Endothelial cell of umbilical vein (primary cell): ENCODE results near the gene LILRA1. TPM values are rescaled to one million over a fixed set of nuclear protein-coding genes. Genes with fewer than 3 reads are reported as not detected.

Source experiments
- BruUV-seq: library from RNA; stranded (reverse); fragments of 400-500 nt; replicated peaks from 2 replicates; lab custom pipeline; 2021; lab: Mats Ljungman, UMichigan
- CTCF ChIA-PET: fragments of 300-600, 350-600 bp; sonication (Branson Sonifier 250); formaldehyde crosslinking; loops from one replicate; lab custom pipeline; 2021; ENCODE audit warnings: antibody characterized with exemption, inconsistent platforms; lab: Charles Lee
- POLR2A ChIA-PET: fragments of 300-600, 350-600 bp; sonication (Branson Sonifier 250); formaldehyde crosslinking; loops from one replicate; lab custom pipeline; 2021; ENCODE audit warnings: antibody characterized with exemption, inconsistent platforms; lab: Charles Lee
- DNase-seq: peaks from one replicate; pipeline ENCODE4 v3.0.0-alpha.2; 2011; ENCODE audit warnings: low read depth, low spot score
- FAIRE-seq: peaks from 2 replicates; lab custom pipeline; 2011; peaks lifted over from hg19 to GRCh38; lab: Jason Lieb, UNC
- H2AFZ ChIP-seq: 2 replicates; pipeline ENCODE4 v1.6.0; 2012; ENCODE audit warnings: low read depth, low read length, control low read depth, inconsistent platforms
- H3K27ac ChIP-seq: 2 replicates; pipeline ENCODE4 v1.5.1; 2011; ENCODE audit warnings: low read depth, mild to moderate bottlenecking, control low read depth, low read length, moderate library complexity; ENCODE audit not compliant: insufficient read depth
- H3K27me3 ChIP-seq, 2 experiments: 2 replicates each; pipeline versions ENCODE4 v1.6.0 to v1.6.1; 2011; ENCODE audit warnings: low read length in 2 of 2, mixed read lengths in 1 of 2; ENCODE audit not compliant: control insufficient read depth in 2 of 2, insufficient read depth in 2 of 2
- H3K36me3 ChIP-seq, 2 experiments: 2 replicates in 1 of 2; 3 replicates in 1 of 2; pipeline ENCODE4 v1.5.1; 2011; ENCODE audit warnings: low read length in 2 of 2, mild to moderate bottlenecking in 1 of 2, moderate library complexity in 1 of 2; ENCODE audit not compliant: control insufficient read depth in 2 of 2, insufficient read depth in 2 of 2; ENCODE audit errors: extremely low read depth in 1 of 2
- H3K4me1 ChIP-seq: 3 replicates; pipeline ENCODE4 v1.5.1; 2011; ENCODE audit warnings: mild to moderate bottlenecking, low read length; ENCODE audit not compliant: control insufficient read depth, insufficient read depth; ENCODE audit errors: extremely low read depth
- H3K4me2 ChIP-seq: 2 replicates; pipeline ENCODE4 v1.6.1; 2011; ENCODE audit warnings: low read length, control low read depth, mixed read lengths; ENCODE audit not compliant: insufficient read depth
- H3K4me3 ChIP-seq, 3 experiments: fragments of 200-600 bp in 1 of 3; sonication (generic), shearing (Covaris generic) in 1 of 3; replicated peaks in 1 of 3; 2 replicates each; pipeline ENCODE4 v1.5.1; 2011 to 2016; ENCODE audit warnings: control low read depth in 3 of 3, low read length in 3 of 3, mild to moderate bottlenecking in 2 of 3, inconsistent platforms in 1 of 3, low read depth in 1 of 3, moderate library complexity in 1 of 3; ENCODE audit not compliant: insufficient read depth in 1 of 3
- H3K79me2 ChIP-seq: 2 replicates; pipeline ENCODE4 v1.6.0; 2012; ENCODE audit warnings: low read length, inconsistent platforms; ENCODE audit not compliant: control insufficient read depth, insufficient read depth
- H3K9ac ChIP-seq: replicated peaks from 2 replicates; pipeline ENCODE3; 2011; ENCODE audit warnings: low read length, control low read depth; ENCODE audit not compliant: insufficient read depth; ENCODE audit errors: extremely low read depth
- H3K9me1 ChIP-seq: replicated peaks from 3 replicates; pipeline ENCODE4 v1.6.0; 2011; ENCODE audit warnings: mild to moderate bottlenecking, low read length; ENCODE audit not compliant: control insufficient read depth, insufficient read depth; ENCODE audit errors: extremely low read depth
- H3K9me3 ChIP-seq: replicated peaks from 2 replicates; pipeline ENCODE4 v1.5.1; 2012; ENCODE audit warnings: low read length, inconsistent platforms; ENCODE audit not compliant: control insufficient read depth, insufficient read depth
- H4K20me1 ChIP-seq: replicated peaks from 2 replicates; pipeline ENCODE3; 2011; ENCODE audit warnings: mild to moderate bottlenecking, low read length; ENCODE audit not compliant: control insufficient read depth, insufficient read depth; ENCODE audit errors: extremely low read depth
- EZH2 ChIP-seq: IDR thresholded peaks from 2 replicates; pipeline ENCODE4 v1.6.1; 2012; ENCODE audit warnings: borderline replicate concordance, low read depth, mild to moderate bottlenecking, moderate library complexity, low read length, inconsistent platforms; ENCODE audit not compliant: severe bottlenecking
- FOS ChIP-seq: IDR thresholded peaks from 2 replicates; pipeline ENCODE4 v1.6.1; 2011; ENCODE audit warnings: mild to moderate bottlenecking, low read length, moderate library complexity, borderline replicate concordance; ENCODE audit not compliant: insufficient read depth
- GATA2 ChIP-seq: IDR thresholded peaks from 2 replicates; pipeline ENCODE4 v1.7.0; 2011; ENCODE audit warnings: low read depth, mild to moderate bottlenecking, moderate library complexity, mixed read lengths, low read length; ENCODE audit not compliant: insufficient read length, insufficient read depth
- JUN ChIP-seq: IDR thresholded peaks from 2 replicates; pipeline ENCODE4 v1.6.1; 2011; ENCODE audit warnings: borderline replicate concordance, low read depth; ENCODE audit not compliant: insufficient read length, insufficient read depth
- MYC ChIP-seq: IDR thresholded peaks from one replicate; pipeline ENCODE4 v1.6.1; 2011; ENCODE audit warnings: mild to moderate bottlenecking, low read depth, low read length
- POLR2A ChIP-seq: IDR thresholded peaks from 2 replicates; pipeline ENCODE4 v1.6.1; 2012; ENCODE audit warnings: low read depth, mild to moderate bottlenecking, control low read depth, low read length
- POLR2AphosphoS5 ChIP-seq: IDR thresholded peaks from 2 replicates; pipeline ENCODE4 v1.6.1; 2012; ENCODE audit warnings: low read depth, mild to moderate bottlenecking, control low read depth, low read length, moderate library complexity; ENCODE audit not compliant: insufficient read depth
- dilution Hi-C: fragments of 300-500 bp; cut with MboI; formaldehyde crosslinking; loops from one replicate; pipeline ENCODE4 v1.15.0; 2019; ENCODE audit warnings: low sequenced_read_pairs; ENCODE audit not compliant: extremely low pct_ligation_motif_present
- intact Hi-C: fragments of 100-400 bp; cut with micrococcal nuclease; formaldehyde crosslinking; loops from one replicate; pipeline ENCODE4 v1.10.0; 2022
- polyA plus RNA-seq, 4 experiments: library from polyadenylated mRNA; depleted of rRNA in 3 of 4; stranded (reverse) in 3 of 4; unstranded in 1 of 4; fragments of >200 nt; gene quantifications; 2 replicates each; pipeline versions ENCODE4 v1.2.1 to v1.2.3, GENCODE V29; 2011 to 2012; ENCODE audit warnings: missing spikeins in 1 of 4
- total RNA-seq: library from RNA; stranded (reverse); gene quantifications from 2 replicates; pipeline ENCODE4 v1.2.3, GENCODE V29; 2021
- TF ChIP-seq, protein P1 (sequence below): IDR thresholded peaks from 2 replicates; pipeline ENCODE4 v1.6.1; 2011; ENCODE audit not compliant: insufficient read depth, insufficient read length
- TF ChIP-seq, protein P2 (sequence below), 2 donors: IDR thresholded peaks; 1 replicate in 1 of 2; 2 replicates in 1 of 2; pipeline ENCODE4 v1.5.1; 2011; ENCODE audit warnings: low read length in 2 of 2, mild to moderate bottlenecking in 2 of 2, moderate library complexity in 2 of 2, control low read depth in 1 of 2, inconsistent platforms in 1 of 2, low read depth in 1 of 2; ENCODE audit not compliant: insufficient read depth in 1 of 2; ENCODE audit errors: extremely low read depth in 1 of 2

Gene LILRA1
- total and polyA plus RNA-seq, 2 donors (not counting 3 experiments of a cell fraction or from before 2014, with no cell fraction given): not detected

DNA sequence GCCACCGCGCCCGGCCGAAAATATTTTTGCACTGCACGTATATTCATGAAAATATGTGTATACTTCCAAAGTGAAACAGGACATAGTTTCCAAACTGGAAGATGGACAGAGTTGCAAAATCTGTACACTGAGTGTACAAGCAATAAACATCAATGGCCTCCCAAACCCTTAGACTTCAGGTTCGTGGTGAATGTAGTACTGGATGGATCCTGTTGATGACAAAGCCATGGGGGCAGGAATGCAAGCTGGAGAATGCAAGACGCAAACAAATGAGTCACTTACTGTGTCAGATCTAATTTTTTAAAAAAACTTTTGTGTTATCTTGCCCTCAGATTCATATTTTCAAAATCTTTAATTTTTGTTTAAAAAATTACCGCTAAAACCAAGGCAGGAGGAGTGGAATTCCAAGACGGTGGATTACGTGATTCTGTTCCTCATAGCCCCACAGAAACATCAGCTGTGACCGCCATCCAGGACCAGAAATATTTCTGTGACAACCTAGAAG is 32.5 kb upstream of the LILRA1 start:
- Histone ChIP-seq H3K9me1 (no peaks in the 10 kb centered on the region), H3K9me3 (no peaks in the 10 kb centered on the region), H3K4me1 (no peaks in the 10 kb centered on the region), H3K27me3 (no peaks in the 10 kb centered on the region), H3K4me2 (no peak overlapping the region), H3K36me3 (no peaks in the 10 kb centered on the region), H3K27ac (no peak overlapping the region), H3K9ac (no peak overlapping the region), H4K20me1 (no peaks in the 10 kb centered on the region), H3K79me2 (no peaks in the 10 kb centered on the region), H3K4me3 (no peak overlapping the region), H2AFZ (no peak overlapping the region)
- ChIA-PET CTCF (no interaction called here), POLR2A (no interaction called here)
- BruUV-seq: no TSS peak
- dilution Hi-C loops: no loop called here
- no peak for TF ChIP-seq GATA2
- no peak for TF ChIP-seq JUN
- no peak for TF ChIP-seq POLR2A
- TF ChIP-seq, protein P1, sequence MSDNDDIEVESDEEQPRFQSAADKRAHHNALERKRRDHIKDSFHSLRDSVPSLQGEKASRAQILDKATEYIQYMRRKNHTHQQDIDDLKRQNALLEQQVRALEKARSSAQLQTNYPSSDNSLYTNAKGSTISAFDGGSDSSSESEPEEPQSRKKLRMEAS: no peak
- TF ChIP-seq FOS: no peak
- TF ChIP-seq POLR2AphosphoS5: no peak
- TF ChIP-seq MYC: no peak
- TF ChIP-seq, protein P2, sequence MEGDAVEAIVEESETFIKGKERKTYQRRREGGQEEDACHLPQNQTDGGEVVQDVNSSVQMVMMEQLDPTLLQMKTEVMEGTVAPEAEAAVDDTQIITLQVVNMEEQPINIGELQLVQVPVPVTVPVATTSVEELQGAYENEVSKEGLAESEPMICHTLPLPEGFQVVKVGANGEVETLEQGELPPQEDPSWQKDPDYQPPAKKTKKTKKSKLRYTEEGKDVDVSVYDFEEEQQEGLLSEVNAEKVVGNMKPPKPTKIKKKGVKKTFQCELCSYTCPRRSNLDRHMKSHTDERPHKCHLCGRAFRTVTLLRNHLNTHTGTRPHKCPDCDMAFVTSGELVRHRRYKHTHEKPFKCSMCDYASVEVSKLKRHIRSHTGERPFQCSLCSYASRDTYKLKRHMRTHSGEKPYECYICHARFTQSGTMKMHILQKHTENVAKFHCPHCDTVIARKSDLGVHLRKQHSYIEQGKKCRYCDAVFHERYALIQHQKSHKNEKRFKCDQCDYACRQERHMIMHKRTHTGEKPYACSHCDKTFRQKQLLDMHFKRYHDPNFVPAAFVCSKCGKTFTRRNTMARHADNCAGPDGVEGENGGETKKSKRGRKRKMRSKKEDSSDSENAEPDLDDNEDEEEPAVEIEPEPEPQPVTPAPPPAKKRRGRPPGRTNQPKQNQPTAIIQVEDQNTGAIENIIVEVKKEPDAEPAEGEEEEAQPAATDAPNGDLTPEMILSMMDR (IDR thresholded peaks at IDR 0.05; ENCODE audit: extremely low read depth in 1 of 2, insufficient read depth in 1 of 2, low read depth in 1 of 2, low read length in 2 of 2): no peak
- no peak for TF ChIP-seq EZH2
- intact Hi-C loops: no loop called here
- DNase-seq (no peak), FAIRE-seq (no peak)
